Measurements from ENCODE around the gene PLXNB3.

The PLXNB3 gene

DNA sequence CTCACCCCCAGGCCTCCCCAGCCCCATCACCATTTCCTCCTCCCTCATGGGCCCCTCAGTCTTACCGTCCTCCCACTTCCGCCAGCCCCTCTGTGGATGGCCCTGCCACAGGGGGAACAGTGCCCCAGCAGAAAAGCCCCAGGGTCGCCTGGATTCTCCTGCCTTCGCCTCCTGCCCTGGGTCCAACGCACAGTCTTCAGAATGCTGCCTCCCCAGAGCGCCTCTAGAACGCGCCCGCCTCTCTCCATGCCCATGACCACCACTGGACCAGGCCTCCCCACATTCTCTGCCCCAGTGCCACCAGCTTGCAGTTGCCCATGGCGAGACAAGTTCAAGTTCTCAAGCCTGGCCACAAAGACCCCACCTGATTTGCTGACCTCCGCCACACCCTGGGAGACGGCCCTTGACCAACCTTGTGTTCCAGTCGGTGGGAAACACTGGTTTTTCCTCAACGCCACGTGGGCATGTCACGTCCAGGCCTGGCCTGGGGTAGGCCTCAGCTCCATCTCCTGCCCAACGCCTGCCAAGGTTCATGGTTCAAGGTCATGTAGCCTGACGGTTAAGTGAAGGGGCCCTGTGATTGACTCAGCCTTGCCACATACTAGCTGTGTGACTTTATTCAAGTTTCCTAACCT lies 634 bp upstream of the PLXNB3 start:
- H3K27me3 ChIP-seq (ENCODE audit: insufficient read depth, low read length): no peaks in the 10 kb centered on the region
- H3K36me3 ChIP-seq (ENCODE audit: insufficient read depth, low read length): no peaks in the 10 kb centered on the region
- no peak overlapping the region for H3K27ac ChIP-seq (ENCODE audit: low read depth, low read length)
- H2AFZ ChIP-seq (ENCODE audit: low read length, unreplicated experiment): no peak overlapping the region
- no peak overlapping the region for H3K4me3 ChIP-seq (ENCODE audit: low read depth, low read length)
- peaks cover 3% of the 10 kb centered on the region for H3K4me1 ChIP-seq (ENCODE audit: control insufficient read depth, insufficient read depth, low read length, unreplicated experiment)
- H3K79me2 ChIP-seq (ENCODE audit: control insufficient read depth, insufficient read depth, low read length, unreplicated experiment): peaks cover 4% of the 10 kb centered on the region

DNA sequence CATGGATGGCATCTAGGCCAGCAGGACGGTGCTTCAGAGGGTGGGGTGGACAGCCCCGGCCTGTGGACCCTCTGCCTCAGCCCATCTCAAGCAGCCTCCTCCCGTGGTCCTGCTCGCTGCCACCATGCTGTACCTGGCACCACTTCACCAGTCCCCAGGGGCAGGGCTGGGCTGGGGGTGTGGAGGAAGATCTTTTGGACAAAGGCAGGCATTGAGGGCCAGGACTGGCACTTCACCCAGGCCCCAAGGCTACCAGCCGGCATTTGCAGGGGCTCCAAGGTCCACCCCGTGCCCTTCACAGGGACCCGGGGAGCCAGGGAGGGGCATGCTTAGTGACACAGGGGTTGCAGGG lies 713 bp downstream of the PLXNB3 start:
- Histone ChIP-seq H3K79me2 (ENCODE audit: control insufficient read depth, insufficient read depth, low read length, unreplicated experiment) (peaks cover 4% of the 10 kb centered on the region), H3K27ac (ENCODE audit: low read depth, low read length) (no peak overlapping the region), H3K36me3 (ENCODE audit: insufficient read depth, low read length) (no peaks in the 10 kb centered on the region), H3K27me3 (ENCODE audit: insufficient read depth, low read length) (no peaks in the 10 kb centered on the region), H3K4me1 (ENCODE audit: control insufficient read depth, insufficient read depth, low read length, unreplicated experiment) (no peaks in the 10 kb centered on the region), H2AFZ (ENCODE audit: low read length, unreplicated experiment) (no peak overlapping the region), H3K4me3 (ENCODE audit: low read depth, low read length) (peak overlapping the region; percentile 74)

DNA sequence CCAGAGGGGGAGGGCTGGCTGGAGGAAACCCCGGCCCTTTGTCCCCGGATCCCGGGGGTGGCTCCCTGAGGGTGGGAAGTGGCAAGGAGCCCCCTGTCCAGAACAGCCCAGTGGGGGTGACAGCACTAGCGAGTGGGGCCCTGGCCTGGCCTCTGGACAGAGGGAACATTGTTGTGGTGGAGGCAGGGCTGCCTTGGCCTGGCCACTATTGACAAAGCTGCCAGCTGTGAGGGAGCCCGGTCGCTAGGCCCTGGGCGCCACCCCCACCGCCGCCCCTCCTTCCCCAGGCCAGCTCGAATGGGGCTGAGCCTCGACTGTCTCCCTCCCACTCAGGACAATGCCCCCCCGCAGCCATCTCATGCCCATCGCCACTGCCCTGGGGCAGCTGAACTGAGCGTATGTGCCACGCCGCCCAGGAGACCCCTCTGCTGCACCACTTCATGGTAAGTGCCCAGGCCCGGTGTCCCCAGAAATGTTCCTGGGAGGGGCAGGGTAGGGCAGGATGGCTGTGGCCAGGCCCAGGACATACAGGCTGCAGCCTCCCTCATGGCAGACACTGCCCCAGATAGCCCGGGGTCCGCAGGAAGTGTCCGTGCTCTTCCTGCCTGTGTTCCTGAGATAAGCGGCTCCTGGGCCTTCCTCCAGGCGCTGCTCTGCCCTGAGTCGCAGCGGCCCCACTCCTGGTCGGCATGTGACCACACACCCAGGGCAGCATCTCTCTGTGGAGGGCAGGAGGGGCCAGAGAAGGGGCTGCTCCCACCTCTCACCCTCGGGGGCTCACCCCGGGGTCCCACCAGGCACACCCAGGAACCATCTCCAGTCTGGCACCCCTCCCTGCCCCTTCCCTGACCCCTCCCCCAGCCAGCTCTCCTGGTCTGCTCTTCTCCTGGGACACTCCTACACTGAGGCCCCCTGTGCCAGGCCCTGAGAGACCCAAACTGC lies 1.4 kb downstream of the PLXNB3 start:
- H2AFZ ChIP-seq (ENCODE audit: low read length, unreplicated experiment): no peak overlapping the region
- H3K4me1 ChIP-seq (ENCODE audit: control insufficient read depth, insufficient read depth, low read length, unreplicated experiment): no peaks in the 10 kb centered on the region
- H3K36me3 ChIP-seq (ENCODE audit: insufficient read depth, low read length): no peaks in the 10 kb centered on the region
- peaks cover 4% of the 10 kb centered on the region for H3K79me2 ChIP-seq (ENCODE audit: control insufficient read depth, insufficient read depth, low read length, unreplicated experiment)
- H3K27me3 ChIP-seq (ENCODE audit: insufficient read depth, low read length): no peaks in the 10 kb centered on the region
- H3K4me3 ChIP-seq (ENCODE audit: low read depth, low read length): peak overlapping the region; percentile 74
- peak overlapping the region; percentile 16; the same call in 1 of the 2 replicates for H3K27ac ChIP-seq (ENCODE audit: low read depth, low read length)

DNA sequence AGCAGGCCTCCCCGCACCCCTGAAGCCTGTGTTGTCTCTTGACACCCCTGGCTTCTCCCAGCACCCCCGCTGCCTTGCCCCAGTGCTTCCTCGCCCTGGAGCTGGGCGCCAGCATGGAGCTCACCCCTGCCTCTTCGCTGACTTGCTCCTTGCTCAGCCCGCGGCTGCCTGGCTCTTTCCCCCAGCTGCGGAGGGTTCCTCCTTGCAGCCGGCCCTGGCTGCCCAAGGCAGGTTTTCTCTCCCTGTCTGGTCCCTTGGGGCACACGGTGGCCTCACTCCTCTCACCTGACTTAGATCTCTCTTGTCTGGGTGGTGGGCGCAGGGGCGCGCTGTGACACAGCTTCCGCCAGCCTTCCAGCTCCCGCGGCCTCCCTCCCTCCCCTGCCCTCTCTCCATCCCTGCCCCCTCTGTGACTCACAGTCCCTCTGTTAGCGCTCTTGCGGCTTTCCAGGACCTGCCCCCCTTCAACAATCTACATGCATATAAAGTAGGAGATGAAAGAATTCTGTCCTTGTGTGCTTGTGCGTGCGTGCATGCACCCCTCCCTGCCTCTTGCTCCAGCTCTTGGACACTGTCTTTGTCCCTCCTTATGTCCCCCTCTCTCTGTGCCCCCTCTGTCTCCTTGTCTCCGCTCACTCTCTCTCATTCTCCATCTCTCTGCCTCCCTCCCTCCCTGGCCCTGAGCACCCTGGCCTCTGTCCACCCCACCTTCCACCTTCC lies 2.2 kb downstream of the PLXNB3 start:
- Histone ChIP-seq H3K36me3 (ENCODE audit: insufficient read depth, low read length) (no peaks in the 10 kb centered on the region), H3K4me1 (ENCODE audit: control insufficient read depth, insufficient read depth, low read length, unreplicated experiment) (no peaks in the 10 kb centered on the region), H3K27ac (ENCODE audit: low read depth, low read length) (peak overlapping the region; percentile 16; the same call in 1 of the 2 replicates), H2AFZ (ENCODE audit: low read length, unreplicated experiment) (no peak overlapping the region), H3K4me3 (ENCODE audit: low read depth, low read length) (peak overlapping the region; percentile 74), H3K27me3 (ENCODE audit: insufficient read depth, low read length) (no peaks in the 10 kb centered on the region), H3K79me2 (ENCODE audit: control insufficient read depth, insufficient read depth, low read length, unreplicated experiment) (peaks cover 4% of the 10 kb centered on the region)

DNA sequence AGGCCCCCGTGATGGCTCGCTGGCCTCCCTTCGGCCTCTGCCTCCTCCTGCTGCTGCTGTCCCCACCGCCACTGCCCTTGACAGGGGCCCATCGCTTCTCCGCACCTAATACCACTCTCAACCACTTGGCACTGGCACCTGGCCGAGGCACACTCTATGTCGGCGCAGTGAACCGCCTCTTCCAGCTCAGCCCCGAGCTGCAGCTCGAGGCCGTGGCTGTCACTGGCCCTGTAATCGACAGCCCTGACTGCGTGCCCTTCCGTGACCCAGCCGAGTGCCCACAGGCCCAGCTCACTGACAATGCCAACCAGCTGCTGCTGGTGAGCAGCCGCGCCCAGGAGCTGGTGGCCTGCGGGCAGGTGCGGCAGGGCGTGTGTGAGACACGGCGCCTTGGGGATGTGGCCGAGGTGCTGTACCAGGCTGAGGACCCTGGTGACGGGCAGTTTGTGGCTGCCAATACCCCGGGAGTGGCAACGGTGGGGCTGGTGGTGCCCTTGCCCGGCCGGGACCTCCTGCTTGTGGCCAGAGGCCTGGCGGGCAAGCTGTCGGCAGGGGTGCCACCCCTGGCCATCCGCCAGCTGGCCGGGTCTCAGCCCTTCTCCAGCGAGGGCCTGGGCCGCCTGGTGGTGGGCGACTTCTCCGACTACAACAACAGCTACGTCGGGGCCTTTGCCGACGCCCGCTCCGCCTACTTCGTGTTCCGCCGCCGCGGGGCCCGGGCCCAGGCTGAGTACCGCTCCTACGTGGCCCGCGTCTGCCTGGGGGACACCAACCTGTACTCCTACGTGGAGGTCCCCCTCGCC lies 3.0 kb downstream of the PLXNB3 start:
- H3K27me3 ChIP-seq (ENCODE audit: insufficient read depth, low read length): no peaks in the 10 kb centered on the region
- H3K4me3 ChIP-seq (ENCODE audit: low read depth, low read length): no peak overlapping the region
- H3K79me2 ChIP-seq (ENCODE audit: control insufficient read depth, insufficient read depth, low read length, unreplicated experiment): peaks cover 4% of the 10 kb centered on the region
- no peaks in the 10 kb centered on the region for H3K4me1 ChIP-seq (ENCODE audit: control insufficient read depth, insufficient read depth, low read length, unreplicated experiment)
- no peaks in the 10 kb centered on the region for H3K36me3 ChIP-seq (ENCODE audit: insufficient read depth, low read length)
- H2AFZ ChIP-seq (ENCODE audit: low read length, unreplicated experiment): no peak overlapping the region
- no peak overlapping the region for H3K27ac ChIP-seq (ENCODE audit: low read depth, low read length)

DNA sequence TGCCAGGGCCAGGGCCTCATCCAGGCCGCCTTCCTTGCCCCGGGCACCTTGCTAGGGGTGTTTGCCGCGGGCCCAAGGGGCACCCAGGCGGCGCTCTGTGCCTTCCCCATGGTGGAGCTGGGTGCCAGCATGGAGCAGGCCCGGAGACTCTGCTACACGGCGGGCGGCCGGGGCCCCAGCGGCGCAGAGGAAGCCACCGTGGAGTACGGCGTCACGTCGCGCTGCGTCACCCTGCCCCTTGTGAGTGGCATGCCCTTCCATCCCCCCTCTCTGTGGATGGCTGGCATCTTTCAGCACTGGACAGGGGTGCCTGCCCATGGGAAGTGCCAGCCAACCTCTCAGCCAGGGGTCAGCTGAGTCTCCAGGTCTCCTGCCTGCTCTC lies 3.6 kb downstream of the PLXNB3 start:
- Histone ChIP-seq H3K79me2 (ENCODE audit: control insufficient read depth, insufficient read depth, low read length, unreplicated experiment) (peaks cover 4% of the 10 kb centered on the region), H3K27me3 (ENCODE audit: insufficient read depth, low read length) (no peaks in the 10 kb centered on the region), H2AFZ (ENCODE audit: low read length, unreplicated experiment) (no peak overlapping the region), H3K36me3 (ENCODE audit: insufficient read depth, low read length) (no peaks in the 10 kb centered on the region), H3K4me3 (ENCODE audit: low read depth, low read length) (no peak overlapping the region), H3K27ac (ENCODE audit: low read depth, low read length) (no peak overlapping the region), H3K4me1 (ENCODE audit: control insufficient read depth, insufficient read depth, low read length, unreplicated experiment) (no peaks in the 10 kb centered on the region)

DNA sequence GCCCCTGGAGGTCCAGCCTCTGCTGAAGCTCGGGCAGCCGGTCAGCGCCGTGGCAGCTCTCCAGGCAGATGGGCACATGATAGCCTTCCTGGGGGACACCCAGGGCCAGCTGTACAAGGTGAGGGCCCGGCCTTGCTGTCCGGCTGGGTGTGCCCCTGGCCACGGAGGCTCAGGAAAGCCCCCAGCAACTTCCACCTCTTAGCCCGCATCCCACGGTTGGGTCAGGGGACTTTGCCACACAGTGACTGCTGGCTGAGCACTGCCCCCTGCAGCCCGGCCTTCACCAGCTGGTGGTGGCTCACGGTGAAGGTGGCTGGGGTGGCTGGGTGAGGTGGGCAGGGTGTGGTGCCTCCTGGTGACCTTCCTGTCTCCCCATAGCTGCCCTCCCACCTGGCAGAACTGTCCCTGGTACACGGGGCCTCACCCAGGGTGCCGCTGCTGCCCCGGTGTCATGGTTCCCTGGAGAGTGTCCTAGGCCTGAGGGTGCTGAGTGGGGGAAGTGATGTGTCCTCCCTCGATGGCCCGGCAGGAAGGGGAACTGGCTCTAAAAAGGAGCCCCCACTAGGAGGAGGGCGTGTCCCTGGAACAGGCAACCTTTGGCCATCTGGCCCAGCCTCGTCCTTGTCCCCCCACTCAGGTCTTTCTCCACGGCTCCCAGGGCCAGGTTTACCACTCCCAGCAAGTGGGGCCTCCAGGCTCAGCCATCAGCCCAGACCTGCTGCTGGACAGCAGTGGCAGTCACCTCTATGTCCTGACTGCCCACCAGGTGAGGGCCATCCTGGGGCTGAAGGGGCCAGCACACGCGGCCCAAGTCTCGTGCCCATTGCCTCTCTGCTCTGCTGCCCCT lies 4.5 kb downstream of the PLXNB3 start:
- no peak overlapping the region for H3K27ac ChIP-seq (ENCODE audit: low read depth, low read length)

DNA sequence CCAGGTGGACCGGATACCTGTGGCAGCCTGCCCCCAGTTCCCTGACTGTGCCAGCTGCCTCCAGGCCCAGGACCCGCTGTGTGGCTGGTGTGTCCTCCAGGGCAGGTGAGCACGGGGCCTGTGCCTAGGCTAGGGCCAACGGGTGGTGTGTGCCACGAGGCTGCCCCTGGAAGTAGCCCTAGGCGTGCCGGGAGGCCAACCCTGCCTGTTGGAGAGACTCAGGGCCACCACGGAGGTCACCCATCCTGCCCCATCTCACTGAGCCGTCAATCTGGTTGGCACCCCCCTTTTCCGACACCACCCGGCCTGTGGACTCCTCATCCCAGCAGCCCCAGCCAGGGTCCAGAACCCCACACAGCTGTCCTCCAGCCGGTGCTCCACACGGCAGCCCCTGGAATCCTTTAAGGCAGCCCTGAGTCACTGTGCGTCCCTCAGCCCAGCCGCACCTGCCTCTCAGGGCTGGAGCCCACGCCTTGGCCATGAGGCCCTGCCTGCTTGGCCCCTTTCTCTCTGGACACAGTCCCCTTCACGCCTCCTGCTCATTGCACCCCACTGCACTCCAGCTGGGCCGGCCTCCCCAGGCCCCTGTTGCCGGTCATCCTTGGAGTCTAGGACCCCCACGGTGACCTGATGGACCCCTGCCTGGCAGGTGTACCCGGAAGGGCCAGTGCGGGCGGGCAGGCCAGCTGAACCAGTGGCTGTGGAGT lies 5.3 kb downstream of the PLXNB3 start:
- Histone ChIP-seq H3K4me3 (ENCODE audit: low read depth, low read length) (no peak overlapping the region), H3K27me3 (ENCODE audit: insufficient read depth, low read length) (no peaks in the 10 kb centered on the region), H2AFZ (ENCODE audit: low read length, unreplicated experiment) (no peak overlapping the region), H3K4me1 (ENCODE audit: control insufficient read depth, insufficient read depth, low read length, unreplicated experiment) (no peaks in the 10 kb centered on the region), H3K79me2 (ENCODE audit: control insufficient read depth, insufficient read depth, low read length, unreplicated experiment) (peaks cover 4% of the 10 kb centered on the region), H3K27ac (ENCODE audit: low read depth, low read length) (no peak overlapping the region), H3K36me3 (ENCODE audit: insufficient read depth, low read length) (no peaks in the 10 kb centered on the region)

More for the DNA sequence above, 4.5 kb downstream of the PLXNB3 start:
- no peaks in the 10 kb centered on the region for H3K36me3 ChIP-seq (ENCODE audit: insufficient read depth, low read length)
- H3K27me3 ChIP-seq (ENCODE audit: insufficient read depth, low read length): no peaks in the 10 kb centered on the region
- H3K4me1 ChIP-seq (ENCODE audit: control insufficient read depth, insufficient read depth, low read length, unreplicated experiment): no peaks in the 10 kb centered on the region
- H3K4me3 ChIP-seq (ENCODE audit: low read depth, low read length): no peak overlapping the region
- peaks cover 4% of the 10 kb centered on the region for H3K79me2 ChIP-seq (ENCODE audit: control insufficient read depth, insufficient read depth, low read length, unreplicated experiment)
- H2AFZ ChIP-seq (ENCODE audit: low read length, unreplicated experiment): no peak overlapping the region

DNA sequence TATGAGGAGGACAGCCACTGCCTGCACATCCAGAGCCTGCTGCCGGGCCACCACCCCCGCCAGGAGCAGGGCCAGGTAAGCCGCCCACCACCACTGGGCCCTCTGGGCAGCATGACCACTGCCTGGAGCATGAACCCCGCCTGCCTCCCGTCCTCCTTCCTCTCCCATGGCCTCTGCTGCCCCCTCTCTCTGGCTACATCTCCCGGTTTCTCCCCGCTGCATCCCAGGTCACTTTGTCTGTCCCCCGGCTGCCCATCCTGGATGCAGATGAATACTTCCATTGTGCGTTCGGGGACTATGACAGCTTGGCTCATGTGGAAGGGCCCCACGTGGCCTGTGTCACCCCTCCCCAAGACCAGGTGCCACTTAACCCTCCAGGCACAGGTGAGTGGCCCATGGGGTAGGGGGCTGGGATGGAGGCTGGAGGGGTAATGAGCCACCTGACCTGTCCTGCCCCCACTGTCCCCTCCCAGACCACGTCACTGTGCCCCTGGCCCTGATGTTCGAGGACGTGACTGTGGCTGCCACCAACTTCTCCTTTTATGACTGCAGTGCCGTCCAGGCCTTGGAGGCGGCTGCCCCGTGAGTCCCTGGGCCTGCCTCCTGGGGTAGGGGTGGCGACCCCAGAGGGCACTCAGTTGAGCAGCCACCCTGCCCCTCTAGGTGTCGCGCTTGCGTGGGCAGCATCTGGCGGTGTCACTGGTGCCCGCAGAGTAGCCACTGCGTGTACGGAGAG lies 6.0 kb downstream of the PLXNB3 start:
- no peak overlapping the region for H2AFZ ChIP-seq (ENCODE audit: low read length, unreplicated experiment)
- no peak overlapping the region for H3K4me3 ChIP-seq (ENCODE audit: low read depth, low read length)
- H3K4me1 ChIP-seq (ENCODE audit: control insufficient read depth, insufficient read depth, low read length, unreplicated experiment): no peaks in the 10 kb centered on the region
- H3K27me3 ChIP-seq (ENCODE audit: insufficient read depth, low read length): no peaks in the 10 kb centered on the region
- no peak overlapping the region for H3K27ac ChIP-seq (ENCODE audit: low read depth, low read length)
- peaks cover 2% of the 10 kb centered on the region for H3K79me2 ChIP-seq (ENCODE audit: control insufficient read depth, insufficient read depth, low read length, unreplicated experiment)
- no peaks in the 10 kb centered on the region for H3K36me3 ChIP-seq (ENCODE audit: insufficient read depth, low read length)
